Right lung (tissue), 5 donors: ENCODE data around the gene PRSS2. TPM values are rescaled to one million over a fixed set of nuclear protein-coding genes. Genes with fewer than 3 reads are reported as not detected.

ENCODE experiments used
- DNase-seq, 2 donors: peaks; one replicate each; pipeline ENCODE4 v3.0.0-alpha.2; 2013
- polyA plus RNA-seq, 5 donors: library from polyadenylated mRNA; unstranded; fragments of 120-200 nt; gene quantifications; one replicate each; pipeline versions ENCODE4 v1.2.1 to v1.2.3, GENCODE V29; 2013; ENCODE audit warnings: inconsistent platforms in 1 of 5, low replicate concordance in 1 of 5; ENCODE audit not compliant: insufficient read length in 5 of 5, insufficient read depth in 1 of 5

Gene PRSS2
- polyA plus RNA-seq, 5 donors, result not detected

GRCh38 chr7:142785841-142786250, 15.1 kb downstream of the PRSS2 start:
- no peak for DNase-seq

GRCh38 chr7:142787034-142787768, 16.4 kb downstream of the PRSS2 start:
- no peak for DNase-seq

GRCh38 chr7:142787783-142788182, 17.0 kb downstream of the PRSS2 start:
- DNase-seq, result no peak

GRCh38 chr7:142788303-142789289, 17.8 kb downstream of the PRSS2 start:
- DNase-seq, result no peak

- DNase-seq, result no peak
Measured at GRCh38 chr7:142789441-142789840, 18.7 kb downstream of the PRSS2 start.

- DNase-seq, result no peak
Measured at GRCh38 chr7:142790056-142790455, 19.3 kb downstream of the PRSS2 start.

- no peak for DNase-seq
Measured at GRCh38 chr7:142790555-142790954, 19.8 kb downstream of the PRSS2 start.

- DNase-seq, result no peak
Measured at GRCh38 chr7:142791502-142791901, 20.7 kb downstream of the PRSS2 start.

GRCh38 chr7:142792129-142792528, 21.4 kb downstream of the PRSS2 start:
- DNase-seq, result no peak

- DNase-seq, result no peak
Measured at GRCh38 chr7:142792593-142792992, 21.8 kb downstream of the PRSS2 start.

GRCh38 chr7:142793156-142793555, 22.4 kb downstream of the PRSS2 start:
- no peak for DNase-seq

GRCh38 chr7:142795339-142795863, 24.6 kb downstream of the PRSS2 start:
- no peak for DNase-seq

GRCh38 chr7:142796001-142796500, 25.3 kb downstream of the PRSS2 start:
- DNase-seq, result no peak

GRCh38 chr7:142796501-142797390, 26.0 kb downstream of the PRSS2 start:
- no peak for DNase-seq

- no peak for DNase-seq
Measured at GRCh38 chr7:142797391-142798377, 26.9 kb downstream of the PRSS2 start.

GRCh38 chr7:142798451-142799436, 28.0 kb downstream of the PRSS2 start:
- no peak for DNase-seq

GRCh38 chr7:142799437-142799835, 28.7 kb downstream of the PRSS2 start:
- DNase-seq, result no peak

- DNase-seq, result no peak
Measured at GRCh38 chr7:142800088-142800487, 29.3 kb downstream of the PRSS2 start.
